GM18498 (cell line): ENCODE measurements around the gene ANKS1B.

ENCODE experiments used
- ATAC-seq: cut with Tn5 transposase; IDR thresholded peaks from one replicate; pipeline ENCODE4 v1.9.1; 2021; ENCODE audit warnings: mild to moderate bottlenecking, moderate library complexity; ENCODE audit not compliant: unreplicated experiment

Gene ANKS1B

DNA sequence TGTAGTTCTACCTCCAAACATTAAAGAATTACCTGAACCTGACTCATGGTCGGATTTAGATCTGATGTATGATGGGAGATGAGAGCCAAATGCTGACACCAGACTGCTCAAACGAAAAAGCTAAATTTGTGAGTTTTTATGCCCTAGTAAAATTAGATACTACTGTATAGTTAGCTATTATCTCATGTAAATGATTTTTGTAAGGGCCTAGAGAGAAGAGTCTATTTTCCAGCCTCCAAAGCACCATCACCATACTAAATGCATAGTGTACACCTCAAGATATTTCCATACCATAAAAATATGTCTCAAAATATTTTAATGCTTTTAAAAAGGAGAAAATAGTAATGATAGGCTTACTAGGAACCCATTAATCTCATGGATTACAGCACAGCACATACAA is 18.3 kb downstream of the ANKS1B start:
- ATAC-seq: no peak

DNA sequence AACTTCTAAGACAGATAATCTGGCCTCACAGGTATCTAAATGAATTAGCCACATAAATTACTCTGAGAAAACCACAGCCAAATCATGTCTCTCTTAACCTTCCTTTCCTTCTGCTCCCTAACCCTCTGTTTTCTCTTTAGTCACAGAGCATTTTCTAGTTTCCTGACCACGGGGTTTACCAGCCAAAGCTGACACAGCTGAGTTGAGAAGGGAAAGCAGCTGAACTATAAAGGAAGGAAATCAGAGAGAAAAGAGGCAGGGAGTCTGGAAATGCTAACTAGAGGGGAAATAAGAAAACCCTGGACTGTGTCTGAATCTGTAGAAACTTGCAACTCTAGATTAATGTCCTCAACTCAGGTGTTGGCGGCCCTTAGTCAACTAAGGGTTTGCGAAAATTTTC is 24.4 kb downstream of the ANKS1B start:
- no peak for ATAC-seq

DNA sequence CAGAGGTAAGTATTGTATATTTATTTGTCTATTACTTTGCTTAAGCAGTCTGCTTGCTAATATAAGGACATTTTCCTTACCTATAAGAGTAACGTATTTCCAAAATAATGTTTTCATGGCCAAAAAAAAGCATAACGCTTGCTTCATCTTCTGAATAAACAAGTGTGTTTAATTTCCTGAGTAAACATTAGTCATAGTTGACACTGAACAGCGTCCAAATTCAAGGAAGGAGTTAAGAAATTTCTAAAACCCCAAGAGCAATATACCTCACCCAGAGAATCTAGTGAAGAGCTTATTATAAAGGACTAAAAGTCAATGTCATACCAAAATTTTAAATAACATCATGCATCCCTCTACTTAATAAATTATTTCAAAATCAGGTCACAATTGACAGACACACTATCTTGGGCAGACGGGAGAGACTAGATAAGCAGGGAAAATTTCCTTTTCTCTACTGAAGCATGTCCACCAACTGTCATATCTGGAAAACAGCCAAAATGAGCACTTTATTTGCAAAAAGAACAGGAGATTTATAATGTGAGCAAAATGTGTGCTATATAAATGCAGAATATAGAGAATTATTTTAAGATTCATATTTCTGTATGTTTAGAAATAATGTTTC is 25.1 kb downstream of the ANKS1B start:
- no peak for ATAC-seq

GRCh38 chr12:99957866-99958466 is 26.8 kb downstream of the ANKS1B start:
- no peak for ATAC-seq

GRCh38 chr12:99954724-99955123 is 30.0 kb downstream of the ANKS1B start:
- ATAC-seq: no peak

DNA sequence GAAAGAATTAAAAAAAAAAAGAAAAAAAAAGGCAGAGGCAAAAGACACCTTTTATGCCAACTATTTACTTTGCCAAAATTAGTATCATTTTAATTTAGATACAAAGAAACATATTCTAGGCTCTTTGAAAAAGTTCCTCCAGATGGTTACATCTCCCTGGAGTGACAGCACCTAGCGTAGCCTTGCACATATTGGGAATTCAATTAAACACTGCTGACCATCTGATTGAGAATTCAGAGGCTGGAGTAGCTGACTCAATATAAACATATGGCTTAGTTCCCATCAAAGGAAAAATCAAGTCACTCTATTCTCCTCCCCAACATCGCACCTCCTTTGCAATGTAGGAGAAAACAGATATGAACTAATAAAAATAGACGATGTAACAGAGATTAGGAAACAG is 36.4 kb downstream of the ANKS1B start:
- no peak for ATAC-seq

DNA sequence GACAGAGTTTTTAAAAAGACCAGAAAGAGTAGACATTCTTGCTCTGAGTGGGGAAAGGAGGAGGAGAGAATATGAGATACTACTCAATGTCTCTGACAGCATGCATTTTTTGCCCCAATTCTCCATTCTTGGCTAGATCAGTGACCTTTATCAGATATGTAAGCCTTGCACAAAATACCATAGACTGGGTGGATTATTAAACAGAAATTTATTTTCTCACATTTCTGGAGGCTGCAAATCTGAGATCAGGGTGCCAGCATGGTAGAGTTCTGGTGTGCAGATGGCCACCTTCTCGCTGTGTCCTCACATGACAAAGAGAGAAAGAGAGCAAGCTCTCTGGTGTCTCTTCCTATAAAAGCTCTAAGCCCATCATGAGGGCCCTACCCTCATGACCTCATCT is 38.6 kb downstream of the ANKS1B start:
- ATAC-seq: no peak

GRCh38 chr12:99935608-99936007 is 49.1 kb downstream of the ANKS1B start:
- no peak for ATAC-seq

DNA sequence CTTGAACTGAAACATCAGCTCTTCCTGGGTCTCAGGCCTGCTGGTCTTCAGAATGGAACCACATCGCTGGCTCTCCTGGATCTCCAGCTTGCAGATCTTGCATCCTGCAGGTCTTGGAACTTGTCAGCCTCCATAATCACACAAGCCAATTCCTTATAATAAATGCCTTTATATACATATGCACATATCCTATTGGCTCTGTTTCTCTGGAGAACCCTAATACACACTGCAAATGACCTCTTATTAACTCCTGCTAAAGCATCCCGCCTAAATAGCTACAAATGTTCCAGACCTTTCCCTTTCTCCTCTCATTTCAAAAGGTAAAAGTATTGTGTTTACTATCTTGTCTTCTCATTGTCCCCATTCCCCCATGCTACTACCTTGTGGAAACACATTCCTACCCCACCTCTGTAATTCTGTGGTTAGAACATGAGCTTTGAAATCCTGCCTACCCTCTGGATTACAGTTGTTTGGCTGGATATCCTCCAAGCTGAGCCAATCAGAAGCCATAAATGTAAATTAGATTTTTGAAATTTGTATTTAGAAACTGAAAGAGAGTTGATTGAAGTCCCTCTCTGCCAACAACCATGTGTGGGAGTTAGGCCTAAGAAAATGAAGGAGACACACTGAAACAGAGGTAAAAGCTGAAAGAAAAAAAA is 58.1 kb downstream of the ANKS1B start:
- ATAC-seq: no peak

DNA sequence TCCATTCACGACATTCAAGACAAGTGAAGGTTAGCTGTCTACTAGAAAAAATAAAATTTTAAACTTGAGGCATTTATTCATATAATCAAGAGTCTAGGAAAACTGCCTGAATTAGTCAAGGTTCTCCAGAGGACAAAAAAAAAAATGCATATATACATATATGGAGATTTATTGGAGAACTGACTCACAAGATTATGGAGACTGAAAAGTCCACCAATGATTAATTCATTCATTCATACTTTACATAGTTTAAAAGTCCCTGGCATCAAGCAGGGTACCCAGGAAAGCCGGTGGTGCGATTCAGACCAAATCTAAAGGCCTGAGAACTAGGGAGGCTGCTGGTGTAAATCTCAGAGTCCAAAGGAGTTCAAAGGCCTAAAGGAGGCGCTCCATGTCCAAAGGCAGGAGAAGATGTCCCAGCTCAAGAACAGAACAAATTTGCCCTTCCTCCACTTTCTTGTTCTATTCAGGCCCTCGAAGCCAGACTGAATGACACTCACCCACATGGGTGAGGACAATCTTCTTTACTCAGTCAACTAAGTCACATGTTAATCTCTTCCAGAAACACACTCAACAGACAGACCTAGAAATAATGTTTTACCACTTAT is 64.3 kb downstream of the ANKS1B start:
- ATAC-seq: no peak

- no peak for ATAC-seq
Measured at GRCh38 chr12:99917711-99918402, 66.9 kb downstream of the ANKS1B start.

DNA sequence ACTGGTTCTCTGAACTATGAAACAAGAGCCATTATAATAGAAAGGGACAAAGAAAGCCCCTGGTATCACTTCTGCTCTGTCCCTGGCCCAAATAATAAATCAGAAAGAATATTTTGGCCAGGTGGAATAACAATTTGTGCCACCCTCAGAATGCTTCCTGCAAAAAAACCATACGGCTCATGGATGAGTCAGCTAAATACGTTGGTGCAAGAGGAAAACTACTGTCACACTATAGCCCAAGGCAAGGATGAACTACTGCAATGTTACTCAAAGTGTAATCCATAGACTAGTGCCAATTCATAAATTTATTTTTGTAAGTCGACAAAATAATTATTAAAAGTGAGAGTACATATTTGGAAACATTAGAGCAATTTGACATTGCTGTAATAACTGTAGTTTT is 68.2 kb downstream of the ANKS1B start:
- no peak for ATAC-seq

DNA sequence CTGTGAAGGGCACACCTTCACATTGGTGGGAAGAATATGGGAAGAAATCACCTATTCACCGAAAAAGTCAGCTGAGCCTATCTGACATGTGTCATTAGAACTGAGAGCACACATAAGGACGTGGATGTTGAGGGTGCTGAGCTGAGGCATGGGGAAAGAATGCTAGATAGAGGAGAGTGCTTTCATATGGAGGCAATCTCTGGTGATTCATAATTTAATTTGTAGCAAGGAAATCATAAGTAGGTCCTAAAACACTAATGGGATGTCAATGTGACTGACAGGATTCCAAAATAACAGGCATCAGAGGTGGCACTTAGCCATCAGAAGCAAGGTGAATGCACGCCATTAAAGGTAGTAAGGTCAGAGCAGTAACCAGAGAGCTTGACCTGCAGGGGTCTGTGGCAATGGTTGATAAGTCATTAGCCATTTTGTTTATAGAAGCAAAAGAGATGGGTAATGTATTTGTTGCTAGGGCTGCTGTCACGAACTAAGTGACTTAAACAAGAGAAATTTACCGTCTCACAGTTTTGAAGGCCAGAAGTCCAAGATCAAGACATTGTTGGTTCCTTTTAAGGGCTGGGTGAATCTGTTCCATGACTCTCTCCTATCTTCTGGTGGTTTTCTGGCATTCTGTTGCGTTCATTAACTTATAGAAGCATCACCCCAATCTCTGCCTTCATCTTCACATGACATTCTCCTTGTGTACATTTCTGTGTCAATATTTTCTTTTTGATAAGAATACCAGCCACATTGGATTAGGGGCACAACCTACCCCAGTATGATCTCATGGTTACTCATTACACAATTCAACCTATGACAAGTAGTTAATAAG is 69.3 kb downstream of the ANKS1B start:
- no peak for ATAC-seq

- no peak for ATAC-seq
Measured at GRCh38 chr12:99914206-99914605, 70.5 kb downstream of the ANKS1B start.

- peak; percentile 93 for ATAC-seq
Measured at GRCh38 chr12:99911967-99912366, 72.8 kb downstream of the ANKS1B start.

GRCh38 chr12:99911081-99911480 is 73.7 kb downstream of the ANKS1B start:
- no peak for ATAC-seq

DNA sequence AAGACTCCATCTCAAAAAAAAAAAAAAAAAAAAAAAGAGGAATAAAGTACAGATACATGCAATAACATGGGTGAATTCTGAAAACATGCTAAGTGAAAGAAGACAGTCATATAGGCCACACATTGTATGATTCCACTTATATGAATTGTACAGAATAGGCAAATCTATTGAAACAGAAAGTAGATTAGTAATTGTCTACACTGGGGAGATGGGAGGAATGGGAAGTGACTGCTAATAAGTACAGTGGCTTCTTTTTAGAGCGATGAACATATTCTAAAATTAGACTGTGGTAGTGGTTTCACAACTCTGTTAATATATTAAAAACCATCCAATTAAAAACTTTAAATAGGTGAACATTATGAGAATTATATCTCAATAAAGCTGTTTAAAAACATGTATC is 74.4 kb downstream of the ANKS1B start:
- ATAC-seq: no peak

GRCh38 chr12:99906786-99907579 is 77.8 kb downstream of the ANKS1B start:
- ATAC-seq: no peak

DNA sequence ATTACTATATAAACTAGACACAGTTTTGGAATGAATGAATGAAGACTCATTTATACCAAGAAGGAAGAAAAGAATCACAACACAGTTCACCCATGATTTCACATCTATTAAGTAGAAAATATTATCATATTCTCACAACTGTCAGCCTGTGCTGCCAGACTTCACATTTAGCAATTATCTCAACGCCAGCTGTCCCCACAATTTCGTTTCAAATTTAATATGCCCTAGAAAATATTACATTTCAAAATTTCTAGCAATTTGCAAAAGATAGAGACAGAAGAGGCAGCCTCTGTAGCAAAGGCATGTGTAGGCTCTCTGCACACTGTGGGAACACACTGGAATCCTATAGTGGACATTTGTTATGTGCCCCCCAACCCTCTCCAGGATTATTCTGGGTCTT is 83.6 kb downstream of the ANKS1B start:
- ATAC-seq: no peak

DNA sequence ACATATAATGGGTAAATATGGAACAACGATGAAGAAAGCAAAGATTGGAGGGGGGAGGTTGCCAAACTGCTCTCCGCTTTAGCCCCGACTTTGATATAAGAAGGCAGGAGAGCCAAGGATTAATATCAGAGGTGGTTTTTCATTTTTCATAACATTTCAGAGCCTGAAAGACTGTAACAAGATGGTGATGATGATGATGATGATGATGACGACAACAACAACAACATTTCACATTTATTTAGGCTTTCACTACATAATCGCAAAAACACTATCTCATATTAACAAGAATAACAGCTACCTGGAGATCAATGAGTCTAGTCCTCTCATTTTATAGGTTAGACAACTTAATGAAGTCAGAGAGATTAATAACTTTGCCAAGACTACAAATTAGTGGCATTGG is 86.1 kb downstream of the ANKS1B start:
- no peak for ATAC-seq
